Measurements from ENCODE around the gene MOB3A. TPM values are rescaled to one million over a fixed set of nuclear protein-coding genes. Genes with fewer than 3 reads are reported as not detected.

The MOB3A gene
- total RNA-seq, 2 donors from 2014 or later, result 180 to 212 TPM

DNA sequence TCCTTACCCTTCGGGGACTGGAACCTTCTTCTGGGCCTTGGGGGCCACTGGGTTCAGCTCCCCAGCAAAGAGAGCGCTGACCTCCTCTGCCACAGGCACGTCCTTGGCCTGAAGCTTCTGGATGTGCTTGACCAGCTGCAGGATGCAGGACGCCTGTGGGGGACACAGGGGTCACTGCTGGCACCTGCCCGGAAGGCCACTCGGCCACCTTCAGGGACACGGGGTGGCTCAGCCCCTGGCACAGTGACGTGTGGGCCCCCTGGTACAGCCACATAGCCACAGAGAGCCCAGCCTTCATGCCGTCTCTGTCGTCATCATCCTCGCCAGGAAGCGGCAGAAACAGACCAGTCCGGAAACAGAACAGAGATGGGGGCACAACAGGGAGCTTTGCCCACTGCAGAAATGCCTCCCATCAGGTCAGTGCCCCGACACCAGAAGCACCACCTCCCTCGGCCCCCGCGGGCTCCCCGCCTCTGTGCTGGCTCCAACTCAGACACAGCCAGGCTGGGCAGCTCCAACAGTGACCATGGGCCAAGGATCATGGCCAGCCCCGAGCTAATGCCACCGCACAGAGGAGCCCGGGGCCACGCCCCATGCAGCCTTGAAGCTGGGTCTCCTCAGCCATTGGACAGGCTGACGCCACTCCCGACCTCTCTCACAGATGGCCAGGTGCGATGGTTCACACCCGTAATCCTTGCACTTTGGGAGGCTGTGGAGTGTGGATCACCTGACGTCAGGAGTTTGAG lies 21.3 kb upstream of the MOB3A start:
- Mint-ChIP-seq H3K4me3 (no peak overlapping the region), H3K9me3 (no peaks in the 10 kb centered on the region), H3K27ac (no peak overlapping the region), H3K4me1 (ENCODE audit: low read depth in 2 of 2) (peaks cover 7 to 16% of the 10 kb centered on the region in 2 donors), H3K27me3 (no peaks in the 10 kb centered on the region), H3K36me3 (peaks cover 13% of the 10 kb centered on the region)
- DNase-seq (ENCODE audit: low spot score), result no peak
- ATAC-seq, result no peak

DNA sequence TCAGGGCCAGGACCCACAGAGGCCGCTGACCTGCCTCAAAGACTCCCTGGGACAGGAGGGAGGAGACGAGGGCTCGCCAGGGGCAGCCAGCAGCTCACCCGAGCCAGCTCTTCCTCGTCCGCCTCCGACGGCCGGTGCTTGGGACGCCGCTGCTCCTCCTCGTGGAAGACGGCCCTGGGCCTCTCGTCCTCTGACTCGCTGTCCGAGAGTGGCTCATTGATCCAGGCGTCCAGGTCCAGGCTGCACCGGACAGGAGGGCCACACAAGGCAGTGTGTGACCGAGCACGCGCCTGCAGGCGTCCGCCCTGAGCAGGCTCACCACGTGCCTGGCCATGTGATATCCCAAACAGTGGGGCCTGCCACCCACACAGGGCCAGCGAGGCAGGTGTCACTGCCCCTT lies 20.4 kb upstream of the MOB3A start:
- peaks cover 13% of the 10 kb centered on the region for H3K36me3 Mint-ChIP-seq
- no peak overlapping the region for H3K4me3 Mint-ChIP-seq
- no peak for DNase-seq (ENCODE audit: low spot score)
- H3K27ac Mint-ChIP-seq, result no peak overlapping the region
- peaks cover 11 to 19% of the 10 kb centered on the region in 2 donors for H3K4me1 Mint-ChIP-seq (ENCODE audit: low read depth in 2 of 2)
- no peak for ATAC-seq
- no peaks in the 10 kb centered on the region for H3K9me3 Mint-ChIP-seq
- H3K27me3 Mint-ChIP-seq, result no peaks in the 10 kb centered on the region

DNA sequence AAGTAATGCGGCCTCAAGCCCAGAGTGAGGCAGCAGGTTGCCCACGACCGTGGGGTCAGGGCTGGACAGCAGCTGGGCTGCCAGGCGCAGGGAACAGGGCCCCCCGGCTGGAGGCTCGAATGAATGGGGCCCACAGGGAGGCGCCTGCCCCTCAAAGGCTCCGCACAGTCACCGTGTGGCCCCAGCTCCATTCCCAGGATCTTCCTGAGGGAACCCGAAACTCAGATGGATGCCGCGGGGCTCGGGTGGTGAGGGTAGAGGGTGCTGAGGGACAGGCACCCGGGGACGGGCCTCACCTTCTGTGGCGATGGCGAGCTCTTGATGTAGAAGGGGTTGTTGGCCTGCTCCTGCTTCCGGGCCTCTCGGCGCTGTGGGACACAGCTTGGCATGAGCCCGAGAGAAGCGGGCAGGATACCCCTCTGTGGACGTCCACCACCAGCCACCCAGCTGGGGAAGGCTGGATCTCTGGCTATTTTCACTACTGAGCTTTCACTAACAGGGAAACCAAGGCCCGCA lies 19.8 kb upstream of the MOB3A start:
- peaks cover 11 to 19% of the 10 kb centered on the region in 2 donors for H3K4me1 Mint-ChIP-seq (ENCODE audit: low read depth in 2 of 2)
- no peaks in the 10 kb centered on the region for H3K9me3 Mint-ChIP-seq
- H3K36me3 Mint-ChIP-seq, result peaks cover 13% of the 10 kb centered on the region
- no peaks in the 10 kb centered on the region for H3K27me3 Mint-ChIP-seq
- ATAC-seq (no peak), DNase-seq (ENCODE audit: low spot score) (no peak)
- H3K27ac Mint-ChIP-seq, result no peak overlapping the region
- H3K4me3 Mint-ChIP-seq, result no peak overlapping the region

DNA sequence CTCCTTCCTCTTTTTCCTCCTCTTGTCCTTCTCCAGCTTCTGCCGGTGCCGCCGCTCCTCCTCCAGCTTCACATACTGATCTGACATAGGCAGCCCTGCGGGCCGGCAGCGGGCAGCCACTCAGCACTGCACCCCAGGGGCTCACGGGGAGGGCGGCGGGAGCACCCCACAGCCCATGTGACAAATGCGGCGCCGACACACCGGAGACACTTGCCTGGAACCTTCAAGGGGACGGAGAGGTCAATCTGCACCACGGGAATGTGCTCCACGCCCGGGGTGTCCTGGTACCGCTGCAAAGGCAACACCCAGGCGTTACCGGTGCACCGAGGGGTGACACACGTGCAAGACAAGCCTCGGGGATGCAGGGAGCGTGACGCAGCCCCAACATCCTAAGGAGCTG lies 19.2 kb upstream of the MOB3A start:
- Mint-ChIP-seq H3K4me3 (no peak overlapping the region), H3K9me3 (no peaks in the 10 kb centered on the region), H3K27me3 (no peaks in the 10 kb centered on the region), H3K27ac (no peak overlapping the region), H3K36me3 (peaks cover 13% of the 10 kb centered on the region), H3K4me1 (ENCODE audit: low read depth in 2 of 2) (peaks cover 11 to 19% of the 10 kb centered on the region in 2 donors)
- no peak for ATAC-seq
- DNase-seq (ENCODE audit: low spot score), result no peak

DNA sequence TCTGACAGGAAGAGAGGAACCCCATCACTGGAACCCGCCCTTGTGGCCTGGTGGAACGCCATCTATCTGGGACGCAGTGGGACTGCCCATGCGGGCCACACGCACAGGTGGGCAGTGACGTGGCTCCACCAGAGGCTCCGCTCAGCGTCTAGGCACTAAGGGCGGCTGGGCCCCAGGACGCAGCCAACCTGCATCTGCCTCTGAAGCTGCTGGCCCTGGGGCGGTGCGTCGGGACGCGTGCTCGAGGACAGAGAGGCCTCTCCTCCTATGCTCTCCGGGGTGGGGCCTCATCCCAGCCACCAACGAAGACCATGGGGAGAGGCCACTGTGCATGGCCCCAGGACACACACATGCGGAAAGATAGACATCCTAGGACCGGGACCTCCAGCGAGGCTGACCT lies 18.7 kb upstream of the MOB3A start:
- Mint-ChIP-seq H3K4me1 (ENCODE audit: low read depth in 2 of 2) (peaks cover 11 to 19% of the 10 kb centered on the region in 2 donors), H3K27me3 (no peaks in the 10 kb centered on the region), H3K4me3 (no peak overlapping the region), H3K9me3 (no peaks in the 10 kb centered on the region), H3K27ac (no peak overlapping the region), H3K36me3 (peaks cover 13% of the 10 kb centered on the region)
- ATAC-seq (no peak), DNase-seq (ENCODE audit: low spot score) (no peak)

DNA sequence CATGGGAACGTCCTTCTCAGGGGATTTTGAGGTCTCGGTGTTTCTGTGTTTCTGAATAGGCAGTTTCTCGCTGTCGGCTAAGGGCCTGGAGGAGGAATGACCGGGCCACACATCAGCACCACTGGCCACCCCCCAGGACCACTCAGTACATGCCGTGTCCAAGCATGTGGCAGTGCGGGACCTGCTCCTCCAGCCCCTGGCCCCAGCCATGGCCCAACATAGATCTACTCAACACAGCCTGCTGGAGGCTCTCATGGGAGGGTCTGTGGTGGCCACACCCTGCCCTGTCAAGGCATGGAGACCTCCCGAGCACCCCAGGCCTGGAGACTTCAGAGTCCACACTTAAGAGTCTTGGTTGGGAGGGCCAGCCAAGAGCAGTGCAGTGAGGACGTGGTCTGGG lies 18.1 kb upstream of the MOB3A start:
- Mint-ChIP-seq H3K36me3 (peaks cover 13% of the 10 kb centered on the region), H3K9me3 (no peaks in the 10 kb centered on the region), H3K27ac (no peak overlapping the region), H3K27me3 (no peaks in the 10 kb centered on the region), H3K4me3 (no peak overlapping the region), H3K4me1 (ENCODE audit: low read depth in 2 of 2) (peaks cover 11 to 19% of the 10 kb centered on the region in 2 donors)
- ATAC-seq (no peak), DNase-seq (ENCODE audit: low spot score) (no peak)

DNA sequence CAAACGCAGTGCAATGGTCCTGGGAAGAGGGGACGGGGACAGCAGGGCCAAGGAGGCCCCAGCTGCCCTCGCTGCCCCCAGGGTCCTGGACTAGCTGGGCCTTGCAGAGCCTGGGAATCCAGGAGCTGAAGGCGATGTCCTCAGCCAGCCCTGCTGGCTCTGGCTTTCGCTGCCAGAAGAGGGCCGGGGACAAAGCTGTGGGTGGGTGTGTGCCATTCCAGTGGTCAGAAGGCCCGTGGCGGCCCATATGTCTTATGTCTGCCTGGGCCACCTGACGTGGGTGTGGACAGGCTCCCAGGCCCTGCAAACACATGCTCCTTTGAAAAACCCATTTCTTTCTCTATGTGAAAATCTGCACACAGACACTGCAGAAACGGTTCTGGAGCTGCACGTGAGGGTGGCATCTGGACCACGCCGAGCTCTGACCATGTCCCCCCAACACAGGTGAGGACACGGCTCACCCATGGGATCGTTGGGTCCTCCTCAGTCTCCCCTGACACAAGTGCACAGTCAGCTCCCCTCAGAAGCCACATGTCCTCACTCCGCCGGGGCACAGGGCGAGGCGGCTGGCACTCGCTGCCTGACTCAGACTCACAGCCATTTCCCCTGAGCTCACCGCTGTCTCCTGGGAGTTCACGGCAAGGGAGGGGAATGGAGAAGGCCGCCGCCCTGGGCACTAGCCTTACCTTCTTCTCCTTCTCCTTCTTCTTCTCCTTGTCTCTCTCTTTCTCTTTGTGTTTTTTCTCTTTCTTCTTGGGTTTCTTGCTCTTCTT lies 17.5 kb upstream of the MOB3A start:
- Mint-ChIP-seq H3K27me3 (no peaks in the 10 kb centered on the region), H3K36me3 (peaks cover 13% of the 10 kb centered on the region), H3K4me3 (no peak overlapping the region), H3K9me3 (no peaks in the 10 kb centered on the region), H3K4me1 (ENCODE audit: low read depth in 2 of 2) (peaks cover 11 to 16% of the 10 kb centered on the region in 2 donors), H3K27ac (no peak overlapping the region)
- no peak for DNase-seq (ENCODE audit: low spot score)
- no peak for ATAC-seq

DNA sequence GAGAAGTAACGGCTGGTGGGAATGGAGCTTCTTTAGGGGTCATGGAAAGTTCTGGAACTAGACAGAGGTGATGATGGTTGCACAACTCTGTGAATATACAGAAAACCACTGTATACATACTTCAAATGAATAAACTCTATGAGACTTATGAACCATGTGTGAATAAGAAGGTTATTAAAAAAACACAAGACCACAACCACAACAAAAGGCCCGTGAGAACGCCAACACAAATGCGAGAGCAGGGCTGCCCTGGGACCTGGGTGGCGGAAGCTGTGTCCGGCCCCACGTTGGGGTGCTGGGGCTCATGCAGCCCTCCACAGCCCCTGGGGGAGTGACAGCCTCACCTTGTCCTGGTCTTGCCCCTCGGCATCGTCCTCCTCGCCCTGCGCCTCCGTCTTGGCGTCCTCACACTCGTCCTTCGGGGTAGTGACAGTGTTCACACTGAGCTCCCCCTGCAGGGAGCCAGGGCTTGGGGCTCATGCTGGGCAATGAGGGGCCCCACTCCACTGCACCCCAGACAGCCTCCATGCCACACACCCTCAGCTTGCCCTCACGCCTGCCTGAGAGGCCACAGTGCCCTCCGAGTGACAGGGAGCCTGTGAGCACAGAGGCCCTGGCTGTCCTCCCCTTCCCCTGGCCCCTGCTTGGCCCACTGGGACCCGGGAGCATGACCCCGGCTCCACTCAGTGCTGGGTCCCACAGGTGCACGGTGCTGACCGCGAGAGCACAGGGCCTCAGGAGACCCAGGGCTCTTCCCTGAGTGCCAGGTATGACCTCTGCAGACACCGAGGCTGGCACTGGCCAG lies 16.6 kb upstream of the MOB3A start:
- H3K4me1 Mint-ChIP-seq (ENCODE audit: low read depth in 2 of 2), result peaks cover 11 to 16% of the 10 kb centered on the region in 2 donors
- H3K9me3 Mint-ChIP-seq, result no peaks in the 10 kb centered on the region
- H3K27ac Mint-ChIP-seq, result peak overlapping the region in 1 of 2 donors; percentile 28
- ATAC-seq (no peak), DNase-seq (ENCODE audit: low spot score) (no peak)
- H3K4me3 Mint-ChIP-seq, result no peak overlapping the region
- peaks cover 18% of the 10 kb centered on the region for H3K36me3 Mint-ChIP-seq
- H3K27me3 Mint-ChIP-seq, result no peaks in the 10 kb centered on the region

DNA sequence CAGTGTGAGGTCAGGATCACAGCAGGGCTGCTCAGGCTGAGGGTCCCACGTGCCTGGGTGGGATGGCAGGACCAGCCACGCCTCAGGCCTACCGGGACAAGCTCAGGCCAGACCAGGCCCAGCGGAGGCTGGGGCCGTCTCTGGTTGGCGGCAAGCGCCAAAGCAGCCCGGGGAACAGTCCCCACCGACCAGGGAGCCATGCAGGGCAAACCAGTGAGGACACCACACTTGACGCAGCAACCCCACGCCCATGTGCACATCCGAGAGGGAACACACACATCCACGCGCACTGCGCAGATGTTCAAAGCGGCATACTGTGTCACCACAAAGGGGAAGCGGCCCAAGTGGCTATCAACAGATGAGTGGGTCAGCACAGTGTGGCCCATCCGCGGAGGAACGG lies 15.8 kb upstream of the MOB3A start:
- ATAC-seq, result no peak
- DNase-seq (ENCODE audit: low spot score), result no peak
- peaks cover 11 to 16% of the 10 kb centered on the region in 2 donors for H3K4me1 Mint-ChIP-seq (ENCODE audit: low read depth in 2 of 2)
- H3K36me3 Mint-ChIP-seq, result peaks cover 21% of the 10 kb centered on the region
- H3K27ac Mint-ChIP-seq, result peak overlapping the region in 1 of 2 donors; percentile 28
- no peaks in the 10 kb centered on the region for H3K9me3 Mint-ChIP-seq
- H3K27me3 Mint-ChIP-seq, result no peaks in the 10 kb centered on the region
- H3K4me3 Mint-ChIP-seq, result no peak overlapping the region

DNA sequence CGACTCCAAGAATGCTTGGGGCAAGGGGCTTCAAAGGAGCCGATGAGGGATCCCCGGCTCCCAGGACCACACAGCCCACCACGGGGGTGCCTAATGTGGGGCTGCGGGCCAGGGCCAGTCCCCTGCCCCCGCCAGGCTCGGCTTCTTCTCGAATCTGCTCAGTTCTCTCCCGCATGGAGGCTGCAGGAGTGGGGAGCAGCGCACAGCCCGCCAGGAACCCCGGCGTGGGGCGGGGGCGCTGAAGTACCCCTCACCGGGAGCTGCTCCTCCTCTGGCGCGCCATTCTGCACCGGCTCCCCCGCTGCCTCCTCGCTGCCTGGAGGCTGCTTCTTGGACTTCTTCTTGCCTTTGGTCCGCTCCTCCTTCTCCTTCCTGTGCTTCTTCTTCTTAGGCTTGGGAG lies 15.3 kb upstream of the MOB3A start:
- Mint-ChIP-seq H3K4me1 (ENCODE audit: low read depth in 2 of 2) (peaks cover 11 to 16% of the 10 kb centered on the region in 2 donors), H3K27me3 (no peaks in the 10 kb centered on the region), H3K36me3 (peaks cover 26% of the 10 kb centered on the region), H3K27ac (no peak overlapping the region), H3K9me3 (no peaks in the 10 kb centered on the region), H3K4me3 (no peak overlapping the region)
- no peak for DNase-seq (ENCODE audit: low spot score)
- ATAC-seq, result no peak

DNA sequence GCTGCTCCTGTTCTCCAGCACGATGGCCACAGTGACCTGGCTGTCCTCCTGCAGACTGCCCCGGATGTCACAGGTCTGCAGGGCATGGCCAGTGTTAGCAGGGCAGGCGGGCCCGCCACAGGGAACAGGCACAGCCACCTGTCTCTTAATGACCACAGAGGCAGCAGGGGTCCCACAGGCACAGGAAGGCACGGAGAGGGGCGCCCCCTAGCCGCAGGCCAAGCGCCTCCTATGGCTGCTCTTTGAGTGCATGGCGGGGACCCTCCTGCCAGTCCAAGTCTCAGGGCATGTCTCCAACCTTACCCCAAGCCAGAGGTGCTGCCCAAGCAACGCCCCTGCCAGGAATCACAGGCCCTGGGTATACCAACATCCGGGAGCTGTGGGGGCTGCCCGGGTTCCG lies 14.7 kb upstream of the MOB3A start:
- Mint-ChIP-seq H3K27me3 (no peaks in the 10 kb centered on the region), H3K27ac (no peak overlapping the region), H3K4me1 (ENCODE audit: low read depth in 2 of 2) (peaks cover 11 to 16% of the 10 kb centered on the region in 2 donors), H3K4me3 (no peak overlapping the region), H3K36me3 (peaks cover 26% of the 10 kb centered on the region), H3K9me3 (no peaks in the 10 kb centered on the region)
- ATAC-seq, result no peak
- DNase-seq (ENCODE audit: low spot score), result no peak

DNA sequence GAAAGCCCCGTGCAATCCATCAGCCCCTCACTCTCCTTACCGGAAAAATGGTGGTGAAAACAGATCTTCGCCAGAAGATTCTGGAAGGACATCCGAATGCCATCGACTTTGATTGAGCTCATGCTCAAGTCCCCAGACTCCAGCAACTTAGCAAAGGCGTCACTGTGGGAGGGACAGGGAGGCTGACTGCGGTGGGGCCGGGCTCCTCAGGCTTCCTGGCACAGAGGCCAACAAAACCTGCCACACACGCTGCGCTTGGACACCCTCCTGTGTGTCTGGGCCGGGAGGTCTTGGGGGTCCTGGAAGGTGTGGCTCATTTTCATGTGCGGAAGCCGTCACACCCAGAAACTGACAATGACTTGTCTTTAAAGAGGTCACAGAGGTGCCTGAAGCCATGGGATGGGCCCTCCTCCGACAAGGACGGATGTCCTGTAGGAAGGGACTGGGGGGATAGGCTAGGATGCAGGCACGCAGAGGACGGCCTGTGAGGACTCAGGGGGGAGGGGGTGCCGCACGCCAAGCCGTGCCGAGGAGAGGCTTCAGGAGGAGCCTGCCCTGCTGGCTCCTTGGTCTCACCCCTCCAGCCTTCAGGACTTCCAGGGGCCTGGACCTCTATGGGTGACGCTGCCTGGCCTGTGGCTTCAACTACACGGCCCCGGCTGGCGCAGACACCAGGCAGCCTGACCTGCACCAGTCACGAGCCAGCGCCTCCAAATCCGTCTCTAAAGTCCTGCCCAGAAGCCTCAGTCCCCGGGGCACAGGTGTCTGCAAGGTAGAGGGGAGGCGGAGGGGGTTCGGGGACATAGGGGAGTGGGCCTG lies 13.1 kb upstream of the MOB3A start:
- no peaks in the 10 kb centered on the region for H3K9me3 Mint-ChIP-seq
- H3K27ac Mint-ChIP-seq, result no peak overlapping the region
- H3K4me3 Mint-ChIP-seq, result no peak overlapping the region
- DNase-seq (ENCODE audit: low spot score), result no peak
- peaks cover 22% of the 10 kb centered on the region for H3K36me3 Mint-ChIP-seq
- H3K4me1 Mint-ChIP-seq (ENCODE audit: low read depth in 2 of 2), result peaks cover 11 to 12% of the 10 kb centered on the region in 2 donors
- ATAC-seq, result no peak
- H3K27me3 Mint-ChIP-seq, result no peaks in the 10 kb centered on the region
